ENCODE data around the gene OTOS.

GRCh38 chr2:240133401-240133800, 7.1 kb downstream of the OTOS start:
- no peak for TF ChIP-seq CTCF (conservative IDR thresholded peaks at IDR 0.05; ENCODE audit: low read length)
- no peak for TF ChIP-seq EZH2phosphoT487 (IDR thresholded peaks at IDR 0.05; ENCODE audit: borderline replicate concordance, low read depth, low read length)
